Femur (tissue), 1 donor: ENCODE measurements around the gene LDLRAD4.

Experiments used
- DNase-seq: peaks from one replicate; pipeline ENCODE4 v3.0.0-alpha.2; 2017

The LDLRAD4 gene

GRCh38 chr18:13268158-13269012 is 49.8 kb downstream of the LDLRAD4 start:
- DNase-seq = peak; percentile 84

GRCh38 chr18:13269013-13269280 is 50.4 kb downstream of the LDLRAD4 start:
- no peak for DNase-seq

GRCh38 chr18:13269521-13270011 is 51.0 kb downstream of the LDLRAD4 start:
- peak; percentile 72 for DNase-seq

- DNase-seq = no peak
Measured at GRCh38 chr18:13270279-13270855, 51.8 kb downstream of the LDLRAD4 start.

- DNase-seq = no peak
Measured at GRCh38 chr18:13271302-13271911, 52.8 kb downstream of the LDLRAD4 start.

GRCh38 chr18:13272416-13272815 is 53.9 kb downstream of the LDLRAD4 start:
- DNase-seq = no peak

GRCh38 chr18:13273800-13274199 is 55.2 kb downstream of the LDLRAD4 start:
- no peak for DNase-seq

GRCh38 chr18:13275075-13275474 is 56.5 kb downstream of the LDLRAD4 start:
- no peak for DNase-seq

GRCh38 chr18:13276530-13277520 is 58.3 kb downstream of the LDLRAD4 start:
- no peak for DNase-seq

- DNase-seq = no peak
Measured at GRCh38 chr18:13278062-13278630, 59.6 kb downstream of the LDLRAD4 start.

GRCh38 chr18:13279181-13280069 is 60.9 kb downstream of the LDLRAD4 start:
- no peak for DNase-seq

GRCh38 chr18:13280070-13280795 is 61.7 kb downstream of the LDLRAD4 start:
- DNase-seq = no peak

GRCh38 chr18:13281406-13281805 is 62.8 kb downstream of the LDLRAD4 start:
- DNase-seq = no peak

- no peak for DNase-seq
Measured at GRCh38 chr18:13283746-13284145, 65.2 kb downstream of the LDLRAD4 start.

- DNase-seq = peak; percentile 48
Measured at GRCh38 chr18:13284330-13285027, 65.9 kb downstream of the LDLRAD4 start.

GRCh38 chr18:13285874-13286273 is 67.3 kb downstream of the LDLRAD4 start:
- DNase-seq = no peak

- no peak for DNase-seq
Measured at GRCh38 chr18:13286456-13287125, 68.0 kb downstream of the LDLRAD4 start.

- no peak for DNase-seq
Measured at GRCh38 chr18:13287372-13287771, 68.8 kb downstream of the LDLRAD4 start.

- DNase-seq = no peak
Measured at GRCh38 chr18:13288509-13289133, 70.1 kb downstream of the LDLRAD4 start.
